C4-2B (cell line): ENCODE data around the gene STING1.
"Not testable (repeated sequence)": the region's sequence is repeated elsewhere in the genome, so short reads cannot be mapped to it uniquely, and the experiment has no call there.

Source experiments
- H3K27ac ChIP-seq: fragments of 450-650 bp; 2 replicates; pipeline ENCODE4 v1.5.1; 2017
- CTCF ChIP-seq: fragments of 450-650 bp; conservative IDR thresholded peaks from 2 replicates; pipeline ENCODE4 v1.5.1; 2017; ENCODE audit warnings: mild to moderate bottlenecking
- ZFX ChIP-seq: fragments of 450-650 bp; IDR thresholded peaks from 2 replicates; pipeline ENCODE4 v1.6.1; 2017

STING1 gene

GRCh38 chr5:139451878-139452660 is 30.5 kb downstream of the STING1 start:
- TF ChIP-seq ZFX (no peak), CTCF (no peak)
- no peak overlapping the region for H3K27ac ChIP-seq

GRCh38 chr5:139451176-139451575 is 31.4 kb downstream of the STING1 start:
- TF ChIP-seq CTCF (no peak), ZFX (no peak)
- H3K27ac ChIP-seq = no peak overlapping the region

- TF ChIP-seq CTCF = no peak
- TF ChIP-seq ZFX = no peak
- H3K27ac ChIP-seq = no peak overlapping the region
Measured at GRCh38 chr5:139446956-139447779, 35.4 kb downstream of the STING1 start.

- H3K27ac ChIP-seq = no peak overlapping the region
- TF ChIP-seq CTCF = no peak
- no peak for TF ChIP-seq ZFX
Measured at GRCh38 chr5:139445325-139446170, 37.0 kb downstream of the STING1 start.

- no peak overlapping the region for H3K27ac ChIP-seq
- TF ChIP-seq CTCF = no peak
- no peak for TF ChIP-seq ZFX
Measured at GRCh38 chr5:139443831-139444453, 38.6 kb downstream of the STING1 start.

GRCh38 chr5:139440416-139440815 is 42.1 kb downstream of the STING1 start:
- H3K27ac ChIP-seq = not testable (repeated sequence)
